PC-9 (cell line): ENCODE data around the gene PACSIN1. TPM values are rescaled to one million over a fixed set of nuclear protein-coding genes. Genes with fewer than 3 reads are reported as not detected.

ENCODE experiments used
- BruUV-seq: library from RNA; stranded (reverse); fragments of 400-500 nt; replicated peaks from 2 replicates; lab custom pipeline; 2021; lab: Mats Ljungman, UMichigan
- CTCF ChIA-PET: fragments of 300-600 bp; sonication (Branson Sonifier 250); formaldehyde crosslinking; loops from one replicate; lab custom pipeline; 2022; ENCODE audit warnings: antibody characterized with exemption; lab: Charles Lee
- POLR2A ChIA-PET: fragments of 300-600 bp; sonication (Branson Sonifier 250); formaldehyde crosslinking; loops from one replicate; lab custom pipeline; 2022; ENCODE audit warnings: antibody characterized with exemption; ENCODE audit not compliant: unreplicated experiment; lab: Charles Lee
- DNase-seq, 2 experiments: peaks; one replicate each; pipeline versions ENCODE4 v3.0.0 to v3.0.0-alpha.2; 2015 to 2022; ENCODE audit warnings: mixed read lengths in 1 of 2
- H2AFZ ChIP-seq: fragments of 200-600 bp; sonication (generic); 2 replicates; pipeline ENCODE4 v1.8.1; 2017; ENCODE audit warnings: antibody characterized with exemption
- H3F3A ChIP-seq: fragments of 200-600 bp; sonication (generic); 2 replicates; pipeline ENCODE4 v1.8.1; 2017; ENCODE audit warnings: antibody characterized with exemption, mild to moderate bottlenecking, low read depth; ENCODE audit not compliant: insufficient read depth
- H3K27ac ChIP-seq: fragments of 200-600 bp; sonication (generic); 2 replicates; pipeline ENCODE4 v1.6.1; 2016; ENCODE audit warnings: mixed run types
- H3K27me3 ChIP-seq: fragments of 200-600 bp; sonication (generic); 2 replicates; pipeline ENCODE4 v1.6.1; 2016; ENCODE audit warnings: low read depth, mixed run types; ENCODE audit not compliant: insufficient read depth
- H3K36me3 ChIP-seq: fragments of 200-600 bp; sonication (generic); 2 replicates; pipeline ENCODE4 v1.6.1; 2016; ENCODE audit warnings: low read depth, mixed run types
- H3K4me1 ChIP-seq: fragments of 200-600 bp; sonication (generic); replicated peaks from 2 replicates; pipeline ENCODE4 v1.6.1; 2016; ENCODE audit warnings: mixed run types; ENCODE audit not compliant: insufficient read depth
- H3K4me2 ChIP-seq: fragments of 200-600 bp; sonication (generic); 2 replicates; pipeline ENCODE4 v1.6.1; 2017; ENCODE audit warnings: mixed run types
- H3K4me3 ChIP-seq: fragments of 200-600 bp; sonication (generic); 2 replicates; pipeline ENCODE4 v1.6.1; 2016; ENCODE audit warnings: mixed run types
- H3K79me2 ChIP-seq: fragments of 200-600 bp; sonication (generic); 2 replicates; pipeline ENCODE4 v1.6.1; 2017; ENCODE audit warnings: low read depth, mixed run types
- H3K9me2 ChIP-seq: fragments of 200-600 bp; sonication (generic); 2 replicates; pipeline ENCODE4 v1.8.1; 2017; ENCODE audit warnings: mild to moderate bottlenecking; ENCODE audit not compliant: insufficient read depth
- H3K9me3 ChIP-seq: fragments of 200-600 bp; sonication (generic); 2 replicates; pipeline ENCODE4 v1.8.1; 2016; ENCODE audit warnings: low read depth; ENCODE audit not compliant: insufficient read depth
- H4K20me1 ChIP-seq: fragments of 200-600 bp; sonication (generic); 2 replicates; pipeline ENCODE4 v1.8.1; 2017; ENCODE audit not compliant: insufficient read depth
- CTCF ChIP-seq: fragments of 200-600 bp; sonication (generic); conservative IDR thresholded peaks from 2 replicates; pipeline ENCODE4 v1.6.1; 2017; ENCODE audit warnings: mixed run types, antibody characterized with exemption, mild to moderate bottlenecking, moderate library complexity
- EZH2 ChIP-seq: fragments of 200-600 bp; sonication (generic); IDR thresholded peaks from 2 replicates; pipeline ENCODE4 v1.8.0; 2017; ENCODE audit warnings: antibody characterized with exemption, low read depth
- intact Hi-C: fragments of 100-400 bp; cut with micrococcal nuclease; formaldehyde crosslinking; loops from one replicate; pipeline ENCODE4 v1.10.0; 2022; ENCODE audit not compliant: unreplicated experiment
- total RNA-seq: library from RNA; stranded (reverse); gene quantifications from 2 replicates; pipeline ENCODE4 v1.2.3, GENCODE V29; 2021

The PACSIN1 gene
- total RNA-seq, 1 experiment from 2014 or later = 5.0 TPM

DNA sequence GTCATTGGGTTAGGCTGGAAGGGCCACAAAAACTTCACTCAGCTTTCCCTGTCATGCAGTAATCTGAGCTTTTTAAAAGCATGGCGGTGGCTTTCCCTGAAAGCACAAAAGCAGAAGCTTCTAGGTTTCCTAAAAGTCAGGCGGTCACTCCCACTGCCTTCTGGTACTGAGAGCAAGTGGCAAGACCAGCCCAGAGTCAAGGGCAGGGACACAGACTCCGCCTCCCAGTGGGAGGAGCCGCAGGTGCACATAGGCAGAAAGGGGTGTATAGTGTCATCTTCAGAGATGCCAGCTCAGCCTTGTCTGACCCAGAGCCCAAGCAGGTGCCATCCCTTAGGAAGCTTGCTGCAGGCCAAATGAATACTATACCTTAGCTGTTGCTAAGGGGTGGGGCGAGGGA lies 18.0 kb upstream of the PACSIN1 start:
- H3K27me3 ChIP-seq = no peaks in the 10 kb centered on the region
- no peaks in the 10 kb centered on the region for H3K79me2 ChIP-seq
- TF ChIP-seq CTCF = no peak
- no peak for TF ChIP-seq EZH2
- H3K4me3 ChIP-seq = no peak overlapping the region
- intact Hi-C loops = no loop called here
- no peaks in the 10 kb centered on the region for H3K36me3 ChIP-seq
- H3K27ac ChIP-seq = no peak overlapping the region
- ChIA-PET CTCF (no interaction called here), POLR2A (no interaction called here)
- H3K4me1 ChIP-seq = peaks cover 9% of the 10 kb centered on the region
- no peaks in the 10 kb centered on the region for H4K20me1 ChIP-seq
- no peak overlapping the region for H3K4me2 ChIP-seq
- BruUV-seq = no TSS peak
- H2AFZ ChIP-seq = no peak overlapping the region
- no peaks in the 10 kb centered on the region for H3K9me3 ChIP-seq
- peaks cover 4% of the 10 kb centered on the region; the same call in 1 of the 2 replicates for H3F3A ChIP-seq
- no peaks in the 10 kb centered on the region for H3K9me2 ChIP-seq
- no peak for DNase-seq

GRCh38 chr6:34451192-34451591 lies 14.7 kb upstream of the PACSIN1 start:
- no peak for DNase-seq
- H4K20me1 ChIP-seq = no peaks in the 10 kb centered on the region
- H2AFZ ChIP-seq = no peak overlapping the region
- H3K36me3 ChIP-seq = no peaks in the 10 kb centered on the region
- ChIA-PET CTCF (no interaction called here), POLR2A (no interaction called here)
- no peaks in the 10 kb centered on the region for H3K9me2 ChIP-seq
- H3K4me3 ChIP-seq = no peak overlapping the region
- H3K27me3 ChIP-seq = no peaks in the 10 kb centered on the region
- no peaks in the 10 kb centered on the region for H3K9me3 ChIP-seq
- H3F3A ChIP-seq = no peaks in the 10 kb centered on the region; the same call in 1 of the 2 replicates
- no peaks in the 10 kb centered on the region for H3K4me1 ChIP-seq
- H3K79me2 ChIP-seq = no peaks in the 10 kb centered on the region
- no TSS peak for BruUV-seq
- no peak for TF ChIP-seq CTCF
- no peak for TF ChIP-seq EZH2
- H3K27ac ChIP-seq = no peak overlapping the region
- no peak overlapping the region for H3K4me2 ChIP-seq
- intact Hi-C loops = no loop called here

GRCh38 chr6:34455831-34456230 lies 10.0 kb upstream of the PACSIN1 start:
- Histone ChIP-seq H2AFZ (no peak overlapping the region), H3K4me2 (no peak overlapping the region), H3K27ac (no peak overlapping the region), H3K36me3 (no peaks in the 10 kb centered on the region), H3K79me2 (no peaks in the 10 kb centered on the region), H3K9me2 (no peaks in the 10 kb centered on the region), H3K4me1 (no peaks in the 10 kb centered on the region), H3F3A (peaks cover 11% of the 10 kb centered on the region; the same call in 1 of the 2 replicates), H3K4me3 (no peak overlapping the region), H3K9me3 (no peaks in the 10 kb centered on the region), H4K20me1 (no peaks in the 10 kb centered on the region), H3K27me3 (no peaks in the 10 kb centered on the region)
- TF ChIP-seq EZH2 = no peak
- TF ChIP-seq CTCF = no peak
- DNase-seq = no peak
- CTCF ChIA-PET = interaction anchor here (0.6 kb wide), 1 partner anchor 265 kb away, joined by 3 read pairs; no protein-coding TSS in a partner anchor
- POLR2A ChIA-PET = interaction anchor here (0.6 kb wide), 1 partner anchor 689 kb away, joined by 3 read pairs; no protein-coding TSS in a partner anchor
- intact Hi-C loops = no loop called here
- no TSS peak for BruUV-seq
